Upper lobe of right lung (tissue), 1 donor: Measurements from ENCODE around the gene PAWR. TPM values are rescaled to one million over a fixed set of nuclear protein-coding genes. Genes with fewer than 3 reads are reported as not detected.

ENCODE experiments used
- ATAC-seq: fragments of 200-7000 bp; cut with Tn5 transposase; one replicate; pipeline ENCODE4 v1.9.1; 2020; ENCODE audit warnings: mild to moderate bottlenecking, moderate library complexity
- DNase-seq: peaks from one replicate; pipeline ENCODE4 v3.0.0-alpha.2; 2020
- H3K27ac ChIP-seq: fragments of 200-600 bp; one replicate; pipeline ENCODE4 v1.8.0; 2022
- H3K27me3 ChIP-seq: fragments of 200-600 bp; one replicate; pipeline ENCODE4 v1.8.0; 2022; ENCODE audit warnings: mild to moderate bottlenecking
- H3K36me3 ChIP-seq: fragments of 200-600 bp; one replicate; pipeline ENCODE4 v1.8.0; 2022
- H3K4me1 ChIP-seq: fragments of 200-600 bp; one replicate; pipeline ENCODE4 v1.8.0; 2022
- H3K4me3 ChIP-seq: fragments of 200-600 bp; one replicate; pipeline ENCODE4 v1.8.0; 2022; ENCODE audit warnings: mild to moderate bottlenecking
- H3K9me3 ChIP-seq: fragments of 200-600 bp; one replicate; pipeline ENCODE4 v1.8.0; 2022
- intact Hi-C: fragments of 100-400 bp; cut with DNase I; formaldehyde crosslinking; loops from one replicate; pipeline ENCODE4 v1.11.0; 2022
- total RNA-seq: library from RNA; stranded (reverse); fragmentation: NEBNext Ultra II Directional; extraction: Animal tissue kit (Norgen Biotek cat#: 25700); gene quantifications from one replicate; pipeline ENCODE4 v1.2.1, GENCODE V29; 2021
- TF ChIP-seq, protein P1 (sequence below): fragments of 200-600 bp; IDR thresholded peaks from one replicate; pipeline ENCODE4 v1.8.0; 2022; ENCODE audit warnings: antibody characterized with exemption
- donor health status: DM: no; HTN: yes; CAD: no; lungs with severe emphysema.

The PAWR gene
- total RNA-seq, 1 donor from 2014 or later: 73.5 TPM

DNA sequence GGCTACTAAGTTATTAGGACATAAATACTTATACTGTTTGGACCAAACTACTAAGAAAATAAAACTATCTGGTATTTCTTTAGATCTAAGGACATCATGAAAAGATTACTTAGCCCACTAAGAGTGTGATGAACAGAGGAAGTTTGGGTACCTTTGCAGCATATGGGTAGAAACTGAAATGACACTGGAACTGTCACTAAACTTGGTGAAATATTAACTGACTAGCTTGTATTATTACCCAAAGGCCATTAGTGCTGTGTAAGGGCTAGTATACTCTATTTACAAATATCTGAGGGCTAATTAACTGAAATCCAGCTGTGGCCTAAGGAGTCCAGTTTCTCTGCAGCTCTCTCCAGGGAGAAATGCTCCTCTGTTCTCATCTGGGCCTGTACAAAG, 45.5 kb downstream of the PAWR start:
- no peak overlapping the region for H3K27ac ChIP-seq
- TF ChIP-seq, protein P1, sequence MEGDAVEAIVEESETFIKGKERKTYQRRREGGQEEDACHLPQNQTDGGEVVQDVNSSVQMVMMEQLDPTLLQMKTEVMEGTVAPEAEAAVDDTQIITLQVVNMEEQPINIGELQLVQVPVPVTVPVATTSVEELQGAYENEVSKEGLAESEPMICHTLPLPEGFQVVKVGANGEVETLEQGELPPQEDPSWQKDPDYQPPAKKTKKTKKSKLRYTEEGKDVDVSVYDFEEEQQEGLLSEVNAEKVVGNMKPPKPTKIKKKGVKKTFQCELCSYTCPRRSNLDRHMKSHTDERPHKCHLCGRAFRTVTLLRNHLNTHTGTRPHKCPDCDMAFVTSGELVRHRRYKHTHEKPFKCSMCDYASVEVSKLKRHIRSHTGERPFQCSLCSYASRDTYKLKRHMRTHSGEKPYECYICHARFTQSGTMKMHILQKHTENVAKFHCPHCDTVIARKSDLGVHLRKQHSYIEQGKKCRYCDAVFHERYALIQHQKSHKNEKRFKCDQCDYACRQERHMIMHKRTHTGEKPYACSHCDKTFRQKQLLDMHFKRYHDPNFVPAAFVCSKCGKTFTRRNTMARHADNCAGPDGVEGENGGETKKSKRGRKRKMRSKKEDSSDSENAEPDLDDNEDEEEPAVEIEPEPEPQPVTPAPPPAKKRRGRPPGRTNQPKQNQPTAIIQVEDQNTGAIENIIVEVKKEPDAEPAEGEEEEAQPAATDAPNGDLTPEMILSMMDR: no peak
- H3K4me1 ChIP-seq: no peaks in the 10 kb centered on the region
- H3K27me3 ChIP-seq: no peaks in the 10 kb centered on the region
- DNase-seq (no peak), ATAC-seq (no peak)
- no peaks in the 10 kb centered on the region for H3K9me3 ChIP-seq
- intact Hi-C loops: no loop called here
- no peaks in the 10 kb centered on the region for H3K36me3 ChIP-seq
- no peak overlapping the region for H3K4me3 ChIP-seq

DNA sequence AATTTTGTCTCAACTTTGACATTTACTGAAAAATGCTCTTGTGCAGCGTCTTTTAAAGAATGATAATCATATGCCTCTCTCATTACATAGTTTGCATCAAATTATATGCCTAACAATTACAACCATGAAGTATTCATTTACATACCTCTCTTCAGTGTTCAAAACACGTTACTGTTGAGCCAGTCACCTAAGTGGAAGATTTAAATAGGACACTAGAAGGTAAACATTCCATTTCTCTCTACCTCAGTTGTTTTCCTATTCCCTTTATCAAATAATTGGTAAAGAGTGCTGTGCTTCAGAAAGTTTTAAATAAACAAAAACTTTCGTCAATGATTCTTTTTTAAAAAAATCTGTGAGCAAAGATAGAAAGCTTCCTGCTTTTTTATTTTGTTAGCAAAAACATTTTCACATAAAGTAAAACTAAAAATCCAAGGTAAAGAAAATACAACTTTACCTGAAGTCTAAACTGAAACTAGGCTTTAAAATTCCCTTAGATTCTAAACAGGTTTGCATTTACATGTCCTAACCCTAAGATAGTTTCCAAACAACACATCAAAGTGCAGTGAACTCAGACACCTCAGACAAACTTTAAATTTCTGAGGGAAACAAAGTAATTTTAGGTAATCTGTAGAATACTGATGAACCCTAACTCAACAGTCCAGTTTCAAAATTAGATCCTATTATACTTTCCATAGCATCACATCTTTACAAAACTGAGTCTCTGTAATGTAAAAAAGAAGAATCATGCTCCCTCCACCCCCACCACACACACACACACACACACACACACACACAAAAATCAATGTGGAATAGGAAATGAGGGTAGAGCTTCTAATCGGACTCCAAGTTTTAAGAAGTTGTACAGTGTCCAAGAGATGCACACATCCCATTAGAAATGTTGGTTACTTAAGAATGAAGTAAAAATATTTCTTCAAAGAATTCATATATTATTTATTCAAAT, 46.2 kb downstream of the PAWR start:
- H3K4me1 ChIP-seq: no peaks in the 10 kb centered on the region
- H3K36me3 ChIP-seq: no peaks in the 10 kb centered on the region
- H3K27me3 ChIP-seq: no peaks in the 10 kb centered on the region
- DNase-seq: no peak
- intact Hi-C loops: no loop called here
- H3K4me3 ChIP-seq: no peak overlapping the region
- no peak overlapping the region for H3K27ac ChIP-seq
- no peaks in the 10 kb centered on the region for H3K9me3 ChIP-seq
- no peak for ATAC-seq
- TF ChIP-seq, protein P1: no peak

DNA sequence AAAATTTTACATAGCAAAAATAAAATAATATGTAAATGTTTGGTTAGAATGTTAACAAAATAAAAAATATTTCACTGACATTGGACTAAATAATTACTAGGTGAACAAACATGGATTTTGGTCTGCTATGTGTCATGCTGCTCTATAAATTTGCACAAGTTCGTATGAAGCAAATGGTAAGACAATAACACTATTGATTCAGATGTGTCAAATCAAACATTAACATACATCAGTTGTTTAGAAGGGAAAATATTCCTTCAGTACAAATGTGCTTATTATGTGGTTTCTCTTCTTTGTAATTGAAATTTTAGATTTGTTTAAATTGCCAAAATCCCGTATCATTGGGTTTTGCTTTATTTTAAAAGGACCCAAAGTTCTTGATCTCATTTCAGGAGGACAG, 46.9 kb downstream of the PAWR start:
- TF ChIP-seq, protein P1: no peak
- intact Hi-C loops: no loop called here

DNA sequence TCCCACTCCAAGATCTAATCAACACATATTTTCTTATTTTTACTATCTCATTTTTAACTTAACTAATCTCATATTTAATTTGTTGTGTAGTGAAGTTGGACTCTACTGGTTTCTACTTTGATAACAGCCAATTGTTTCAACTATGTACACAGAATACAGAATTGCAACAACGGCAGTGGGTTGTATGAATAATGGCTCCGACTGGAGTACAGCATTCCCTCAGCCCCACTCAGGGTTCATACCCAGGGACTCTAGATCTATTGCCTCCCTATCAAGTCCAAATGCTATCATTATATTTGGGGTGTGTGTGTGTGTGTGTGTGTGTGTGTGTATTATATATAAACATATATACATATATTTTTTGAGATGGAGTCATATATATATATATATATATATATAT, 52.3 kb downstream of the PAWR start:
- Histone ChIP-seq H3K4me3 (no peak overlapping the region), H3K9me3 (no peaks in the 10 kb centered on the region), H3K27ac (no peak overlapping the region), H3K27me3 (no peaks in the 10 kb centered on the region), H3K4me1 (no peaks in the 10 kb centered on the region), H3K36me3 (no peaks in the 10 kb centered on the region)
- TF ChIP-seq, protein P1: no peak
- DNase-seq (no peak), ATAC-seq (no peak)
- intact Hi-C loops: no loop called here

More for the DNA sequence above, 46.9 kb downstream of the PAWR start:
- Histone ChIP-seq H3K4me1 (no peaks in the 10 kb centered on the region), H3K4me3 (no peak overlapping the region), H3K9me3 (no peaks in the 10 kb centered on the region), H3K36me3 (no peaks in the 10 kb centered on the region), H3K27me3 (no peaks in the 10 kb centered on the region), H3K27ac (no peak overlapping the region)
- ATAC-seq: no peak
- no peak for DNase-seq

DNA sequence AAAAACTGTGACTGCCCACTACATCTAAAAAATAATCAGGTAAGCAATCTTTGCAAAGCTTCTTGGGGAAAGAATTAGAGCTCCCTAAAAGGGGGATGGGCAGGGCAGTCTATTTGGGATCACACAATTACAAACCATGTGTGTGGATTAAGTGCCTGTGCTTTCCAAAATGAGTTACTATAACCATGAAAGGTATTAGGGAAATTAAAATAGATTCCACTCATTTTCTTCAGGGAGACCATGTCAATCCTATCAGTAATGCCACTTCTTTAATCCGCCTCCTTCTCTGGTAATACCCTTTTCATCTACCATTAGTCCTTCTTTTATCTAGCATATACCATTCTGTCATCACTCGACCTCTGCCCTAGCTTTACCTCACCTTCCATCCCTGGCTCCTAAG, 53.7 kb downstream of the PAWR start:
- ATAC-seq: no peak
- no peak overlapping the region for H3K27ac ChIP-seq
- H3K36me3 ChIP-seq: no peaks in the 10 kb centered on the region
- H3K9me3 ChIP-seq: no peaks in the 10 kb centered on the region
- no peaks in the 10 kb centered on the region for H3K27me3 ChIP-seq
- H3K4me3 ChIP-seq: no peak overlapping the region
- no peak for DNase-seq
- TF ChIP-seq, protein P1: no peak
- no peaks in the 10 kb centered on the region for H3K4me1 ChIP-seq
- intact Hi-C loops: no loop called here
